Astrocyte of the spinal cord (primary cell): ENCODE results near the gene HOXB6.
A peak's percentile ranks its signal among the peaks of the same experiment; 100 is the strongest.

Experiments used
- DNase-seq: peaks from one replicate; pipeline ENCODE4 v3.0.0; 2011; ENCODE audit warnings: low read depth, low spot score
- H3K4me3 ChIP-seq: 2 replicates; pipeline ENCODE4 v1.5.1; 2011; ENCODE audit warnings: low read depth, mild to moderate bottlenecking, low read length, moderate library complexity
- CTCF ChIP-seq: IDR thresholded peaks from 2 replicates; pipeline ENCODE4 v1.5.1; 2012; ENCODE audit warnings: low read depth, mild to moderate bottlenecking, low read length, inconsistent platforms
- in situ Hi-C: cut with HindIII; loops from 2 replicates; pipeline ENCODE4 v1.10.0; 2017; ENCODE audit warnings: low sequenced_read_pairs

Gene HOXB6

GRCh38 chr17:48559122-48559839 is 45.5 kb downstream of the HOXB6 start:
- H3K4me3 ChIP-seq: peak overlapping the region; percentile 30
- in situ Hi-C loops: no loop called here
- TF ChIP-seq CTCF: no peak
- DNase-seq: no peak

DNA sequence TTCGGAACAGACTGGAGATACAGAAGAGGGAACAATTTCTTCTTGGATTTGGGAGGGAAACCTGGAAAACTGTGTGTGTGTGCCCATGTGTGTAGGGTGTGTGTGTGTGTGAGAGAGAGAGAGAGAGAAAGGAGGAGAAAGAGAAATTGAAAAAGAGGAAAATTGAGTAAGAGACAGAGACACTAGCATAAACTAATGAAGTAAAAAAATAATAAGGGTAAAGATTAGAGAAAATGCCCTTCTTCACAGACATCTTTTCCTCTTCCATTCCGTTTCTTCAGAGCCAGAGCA is 46.0 kb downstream of the HOXB6 start:
- no peak for DNase-seq
- in situ Hi-C loops: no loop called here

GRCh38 chr17:48558057-48558830 is 46.5 kb downstream of the HOXB6 start:
- no peak for DNase-seq
- peak overlapping the region; percentile 30 for H3K4me3 ChIP-seq
- no peak for TF ChIP-seq CTCF
- in situ Hi-C loops: no loop called here

More for the DNA sequence above, 46.0 kb downstream of the HOXB6 start:
- H3K4me3 ChIP-seq: peak overlapping the region; percentile 30
- no peak for TF ChIP-seq CTCF

- no peak for TF ChIP-seq CTCF
- peak overlapping the region; percentile 51 for H3K4me3 ChIP-seq
- DNase-seq: no peak
- in situ Hi-C loops: no loop called here
Observed at GRCh38 chr17:48556576-48557401, 48.0 kb downstream of the HOXB6 start.

DNA sequence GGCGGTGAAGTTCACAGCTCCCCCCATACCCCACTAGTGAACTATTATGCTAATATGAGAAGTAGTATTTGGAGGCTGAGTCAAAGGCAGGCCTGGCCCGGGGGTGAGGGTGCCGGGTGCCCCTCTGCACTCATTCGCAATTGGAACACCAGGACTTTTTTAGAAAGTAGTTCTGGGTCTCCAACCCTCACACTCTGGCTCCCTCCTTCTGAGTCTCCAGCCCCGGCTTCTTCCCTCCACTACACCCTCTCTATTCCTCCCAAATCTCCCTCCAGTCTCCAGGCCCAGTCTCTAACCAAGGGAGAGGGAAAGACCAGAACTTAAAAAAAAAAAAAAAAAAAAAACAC is 48.6 kb downstream of the HOXB6 start:
- DNase-seq: no peak
- TF ChIP-seq CTCF: no peak
- H3K4me3 ChIP-seq: peak overlapping the region; percentile 51
- in situ Hi-C loops: no loop called here
